Activated naive CD8-positive, alpha-beta T cell treated with anti-CD3 and anti-CD28 coated beads for 36 hours (primary cell): ENCODE results near the gene EGR4. TPM values are rescaled to one million over a fixed set of nuclear protein-coding genes. Genes with fewer than 3 reads are reported as not detected.

Experiments used
- DNase-seq: peaks from one replicate; pipeline ENCODE4 v3.0.0; 2021
- H3K27ac Mint-ChIP-seq: one replicate; pipeline ENCODE4 v1.8.0; 2022; ENCODE audit warnings: mild to moderate bottlenecking, moderate library complexity, mixed read lengths
- H3K27me3 Mint-ChIP-seq: one replicate; pipeline ENCODE4 v1.8.0; 2022; ENCODE audit warnings: mild to moderate bottlenecking, mixed read lengths
- H3K36me3 Mint-ChIP-seq: one replicate; pipeline ENCODE4 v1.8.0; 2021; ENCODE audit warnings: mild to moderate bottlenecking, mixed read lengths
- H3K4me1 Mint-ChIP-seq: one replicate; pipeline ENCODE4 v1.8.0; 2021; ENCODE audit warnings: mixed read lengths
- H3K4me3 Mint-ChIP-seq: one replicate; pipeline ENCODE4 v1.8.0; 2022; ENCODE audit warnings: mild to moderate bottlenecking, moderate library complexity, mixed read lengths
- H3K9me3 Mint-ChIP-seq: one replicate; pipeline ENCODE4 v1.8.0; 2022; ENCODE audit warnings: mixed read lengths
- total RNA-seq, 2 experiments: library from RNA; stranded (reverse); gene quantifications; one replicate each; pipeline ENCODE4 v1.2.3, GENCODE V29; 2021

EGR4 gene
- total RNA-seq, 2 experiments from 2014 or later, result 0.41 to 0.44 TPM

DNA sequence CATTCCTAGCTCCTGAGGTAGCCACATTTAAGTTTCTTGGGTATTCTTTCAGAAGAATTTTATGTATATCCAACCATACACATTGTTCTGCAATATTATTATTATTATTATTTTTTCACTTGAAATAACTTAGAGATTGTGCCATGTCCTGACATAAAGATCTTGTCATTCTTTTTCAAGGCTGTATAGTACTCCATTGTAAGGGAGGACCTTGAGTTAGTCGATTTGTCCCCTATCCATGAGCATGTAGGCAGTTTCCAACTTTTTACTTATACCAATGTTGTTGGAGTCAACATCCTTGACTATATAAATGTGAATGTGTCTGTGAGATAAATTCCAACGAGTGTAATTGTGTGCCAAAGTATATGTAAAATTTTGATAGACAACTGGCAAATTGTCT is 891 bp upstream of the EGR4 start:
- Mint-ChIP-seq H3K4me3 (no peak overlapping the region), H3K36me3 (no peaks in the 10 kb centered on the region), H3K27me3 (peaks cover 77% of the 10 kb centered on the region)

DNA sequence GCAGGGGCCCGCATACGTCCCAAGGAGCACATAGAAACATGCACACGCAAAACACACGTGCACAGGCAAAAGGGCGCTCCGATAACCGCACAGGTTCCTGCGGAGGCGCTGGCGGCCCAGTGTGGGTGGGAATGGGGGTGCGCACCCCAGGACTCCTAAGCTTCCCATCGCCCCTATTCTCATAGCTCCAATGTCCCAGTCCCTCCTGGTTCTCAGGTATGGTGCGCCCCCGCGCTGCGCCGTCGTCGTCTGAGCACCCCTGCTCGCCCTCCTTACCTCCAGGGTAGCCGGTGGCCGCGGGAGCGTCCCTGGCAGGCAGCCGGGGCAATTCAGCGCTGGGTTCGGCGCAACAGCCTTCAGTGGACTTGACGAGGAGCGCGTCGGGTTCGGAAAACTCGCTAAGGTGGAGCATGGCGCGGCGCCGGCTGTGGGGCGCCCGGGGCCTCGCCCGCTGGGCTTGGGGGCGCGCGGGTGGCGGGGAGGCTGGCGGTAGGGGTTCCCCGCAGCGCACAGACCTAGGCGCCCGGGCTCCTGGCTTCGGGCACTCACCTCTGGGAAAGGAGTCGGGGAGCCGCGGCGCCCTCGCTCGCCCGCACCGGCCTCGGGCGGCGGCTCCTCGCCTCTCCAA is 328 bp downstream of the EGR4 start:
- H3K9me3 Mint-ChIP-seq, result no peaks in the 10 kb centered on the region
- no peaks in the 10 kb centered on the region for H3K36me3 Mint-ChIP-seq
- H3K27ac Mint-ChIP-seq, result no peak overlapping the region
- H3K4me3 Mint-ChIP-seq, result peak overlapping the region; percentile 73
- DNase-seq, result no peak
- peaks cover 10% of the 10 kb centered on the region for H3K4me1 Mint-ChIP-seq
- H3K27me3 Mint-ChIP-seq, result peaks cover 83% of the 10 kb centered on the region

More for the DNA sequence above, 891 bp upstream of the EGR4 start:
- no peak for DNase-seq
- Mint-ChIP-seq H3K4me1 (peaks cover 10% of the 10 kb centered on the region), H3K27ac (no peak overlapping the region), H3K9me3 (no peaks in the 10 kb centered on the region)

DNA sequence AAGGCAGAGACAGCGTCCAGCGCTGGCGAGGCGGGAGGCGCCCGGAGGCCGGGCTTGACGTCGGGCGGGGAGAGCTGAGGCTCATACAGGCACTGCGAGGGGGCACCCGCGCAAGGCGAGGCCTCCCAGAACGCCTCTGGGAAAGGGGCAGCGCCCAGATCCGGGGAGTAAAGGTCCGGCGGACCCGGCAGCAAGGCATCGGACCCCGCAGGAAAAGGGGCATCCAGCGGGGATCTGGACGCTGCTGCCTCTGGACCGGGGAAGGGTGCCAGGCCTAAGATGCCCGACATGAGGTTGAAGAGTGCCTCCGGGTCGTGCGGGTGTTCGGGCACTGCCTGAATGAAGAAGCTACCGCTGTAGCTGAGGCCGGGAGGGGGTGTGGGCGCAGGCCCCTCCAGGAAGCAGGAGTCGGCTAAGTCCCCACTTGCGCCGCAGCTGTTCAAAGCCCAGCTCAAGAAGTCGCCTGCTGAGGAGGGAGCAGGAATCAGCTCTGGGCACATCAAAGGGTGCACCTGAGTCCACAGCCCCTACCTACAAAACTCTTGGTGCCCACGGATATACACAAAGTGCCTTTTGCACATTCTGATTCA is 937 bp downstream of the EGR4 start:
- H3K27ac Mint-ChIP-seq, result no peak overlapping the region

DNA sequence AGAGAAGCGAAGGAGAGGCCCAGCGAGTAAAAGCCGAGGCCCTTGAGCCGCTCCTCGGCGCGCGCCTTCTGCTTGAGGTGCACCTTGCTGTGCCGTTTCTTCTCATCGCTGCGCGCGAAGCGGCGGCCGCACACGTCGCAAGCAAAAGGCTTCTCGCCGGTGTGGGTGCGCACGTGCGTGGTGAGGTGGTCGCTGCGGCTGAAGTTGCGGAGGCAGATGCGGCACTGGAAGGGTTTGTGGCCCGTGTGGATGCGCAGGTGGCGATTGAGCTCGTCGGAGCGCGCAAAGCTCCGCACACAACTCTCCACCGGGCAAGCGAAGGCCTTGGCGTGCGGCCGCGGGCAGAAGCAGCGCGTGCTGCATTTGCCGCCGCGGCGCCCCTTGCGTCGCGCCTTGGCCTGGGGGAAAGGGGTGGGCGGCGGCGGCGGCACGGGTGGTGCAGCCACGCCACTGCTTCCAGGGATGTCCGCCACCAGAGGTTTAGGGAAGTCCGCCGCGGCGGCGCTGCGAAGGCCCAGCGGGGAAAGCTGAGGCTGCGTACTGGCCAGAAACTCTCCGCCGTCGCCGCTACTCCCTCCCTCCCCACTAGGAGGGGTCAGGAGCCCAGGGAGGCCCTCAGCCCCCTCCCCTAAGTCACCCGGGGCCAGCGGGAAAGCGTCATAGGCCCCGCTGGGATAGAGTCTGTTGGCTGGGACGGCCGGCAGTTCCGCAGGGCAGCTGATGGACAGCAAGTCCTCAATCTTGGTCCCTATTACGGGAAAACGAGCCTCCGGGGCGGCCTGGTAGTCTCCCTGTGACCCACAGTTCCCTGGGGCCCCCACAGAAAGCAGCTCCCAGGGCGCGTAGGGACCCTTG is 1.7 kb downstream of the EGR4 start:
- no peaks in the 10 kb centered on the region for H3K9me3 Mint-ChIP-seq
- peaks cover 72% of the 10 kb centered on the region for H3K27me3 Mint-ChIP-seq
- H3K27ac Mint-ChIP-seq, result no peak overlapping the region
- DNase-seq, result no peak
- H3K36me3 Mint-ChIP-seq, result no peaks in the 10 kb centered on the region
- H3K4me1 Mint-ChIP-seq, result peaks cover 10% of the 10 kb centered on the region
- peak overlapping the region; percentile 14 for H3K4me3 Mint-ChIP-seq

More for the DNA sequence above, 937 bp downstream of the EGR4 start:
- H3K27me3 Mint-ChIP-seq, result peaks cover 79% of the 10 kb centered on the region
- no peaks in the 10 kb centered on the region for H3K9me3 Mint-ChIP-seq
- peaks cover 10% of the 10 kb centered on the region for H3K4me1 Mint-ChIP-seq
- H3K4me3 Mint-ChIP-seq, result peak overlapping the region; percentile 65
- no peaks in the 10 kb centered on the region for H3K36me3 Mint-ChIP-seq
- peak; percentile 5 for DNase-seq

DNA sequence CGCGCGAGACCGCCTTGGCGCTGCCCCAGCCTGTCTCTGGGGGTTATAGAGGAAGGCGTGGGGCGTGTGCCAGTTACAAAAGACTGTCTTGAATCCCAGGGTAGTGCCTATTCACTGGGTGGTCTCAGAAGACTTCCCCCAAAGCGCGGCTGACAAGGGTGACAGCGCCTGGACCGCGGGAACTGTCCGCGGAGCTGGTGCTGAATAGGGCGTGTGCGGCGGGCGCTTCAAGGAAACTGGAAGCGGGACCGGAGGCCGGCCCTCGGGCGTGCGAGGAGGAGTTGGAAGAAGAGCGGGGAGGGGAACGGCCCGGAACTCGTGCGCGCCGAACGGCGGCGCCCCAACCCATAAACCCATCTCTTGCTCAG is 2.3 kb downstream of the EGR4 start:
- Mint-ChIP-seq H3K4me3 (peak overlapping the region; percentile 40), H3K27me3 (peaks cover 66% of the 10 kb centered on the region), H3K4me1 (peaks cover 10% of the 10 kb centered on the region), H3K27ac (no peak overlapping the region), H3K36me3 (no peaks in the 10 kb centered on the region), H3K9me3 (no peaks in the 10 kb centered on the region)
- DNase-seq, result peak; percentile 71

DNA sequence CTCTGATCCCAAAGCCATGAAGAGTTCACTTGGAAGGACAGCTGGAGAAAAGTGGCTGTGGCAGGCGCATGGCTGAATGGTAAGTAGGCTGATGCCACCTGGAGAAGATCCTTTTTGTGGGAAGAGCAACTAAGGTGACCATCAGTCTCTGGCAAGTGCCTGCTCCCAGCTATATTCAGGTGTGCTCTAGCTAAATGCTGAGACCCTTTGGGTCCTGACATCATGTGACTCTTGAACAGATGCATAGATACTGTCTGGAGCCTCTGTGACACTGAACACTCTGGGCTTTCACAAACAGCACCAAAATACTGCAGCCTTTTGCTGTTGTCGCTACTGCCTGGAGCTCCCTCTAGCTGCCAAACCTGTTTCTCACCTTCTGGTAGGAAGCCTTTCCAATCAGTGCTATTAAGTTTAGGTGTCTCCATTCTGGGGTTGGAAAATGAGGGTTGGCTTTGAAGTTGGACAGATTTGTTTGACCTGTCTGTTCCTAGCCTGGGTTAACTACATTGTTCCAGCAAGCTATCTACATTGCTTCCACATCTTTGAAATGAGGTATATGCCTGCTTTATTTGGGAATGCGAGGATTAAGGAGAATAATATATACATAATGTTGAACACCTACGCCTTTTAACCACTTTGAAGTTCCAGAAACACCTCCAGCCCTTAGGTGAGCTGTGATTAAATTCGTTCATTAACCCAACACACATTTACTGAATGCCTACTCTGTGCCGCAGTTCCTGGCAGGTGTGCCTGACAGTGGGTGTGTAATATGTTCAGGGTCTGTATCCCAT is 3.1 kb downstream of the EGR4 start:
- Mint-ChIP-seq H3K4me1 (peaks cover 16% of the 10 kb centered on the region), H3K9me3 (no peaks in the 10 kb centered on the region)
- DNase-seq, result peak; percentile 49

DNA sequence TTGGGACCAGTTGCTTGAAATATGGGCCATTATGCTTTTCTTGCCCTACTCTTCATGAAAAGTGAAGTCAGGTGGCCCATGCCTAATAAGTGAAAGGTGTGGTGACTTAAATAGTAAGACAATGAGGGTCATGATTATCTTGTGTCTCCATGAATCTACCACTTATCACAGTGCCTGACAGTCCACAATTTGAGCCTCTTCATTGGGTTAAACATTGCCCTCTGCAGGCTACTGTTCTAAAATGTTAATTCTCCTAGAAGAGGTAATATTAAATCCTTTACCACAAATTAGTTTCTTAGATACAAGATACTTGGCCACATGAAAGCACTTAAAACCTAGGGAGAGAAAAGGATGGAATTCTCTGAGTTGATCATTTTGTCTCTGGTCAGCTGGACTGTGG is 4.0 kb downstream of the EGR4 start:
- Mint-ChIP-seq H3K4me3 (no peak overlapping the region), H3K27ac (no peak overlapping the region), H3K27me3 (peaks cover 48% of the 10 kb centered on the region), H3K36me3 (no peaks in the 10 kb centered on the region), H3K9me3 (no peaks in the 10 kb centered on the region), H3K4me1 (peaks cover 18% of the 10 kb centered on the region)
- no peak for DNase-seq

More for the DNA sequence above, 3.1 kb downstream of the EGR4 start:
- no peak overlapping the region for H3K4me3 Mint-ChIP-seq
- peaks cover 57% of the 10 kb centered on the region for H3K27me3 Mint-ChIP-seq
- no peaks in the 10 kb centered on the region for H3K36me3 Mint-ChIP-seq
- no peak overlapping the region for H3K27ac Mint-ChIP-seq

DNA sequence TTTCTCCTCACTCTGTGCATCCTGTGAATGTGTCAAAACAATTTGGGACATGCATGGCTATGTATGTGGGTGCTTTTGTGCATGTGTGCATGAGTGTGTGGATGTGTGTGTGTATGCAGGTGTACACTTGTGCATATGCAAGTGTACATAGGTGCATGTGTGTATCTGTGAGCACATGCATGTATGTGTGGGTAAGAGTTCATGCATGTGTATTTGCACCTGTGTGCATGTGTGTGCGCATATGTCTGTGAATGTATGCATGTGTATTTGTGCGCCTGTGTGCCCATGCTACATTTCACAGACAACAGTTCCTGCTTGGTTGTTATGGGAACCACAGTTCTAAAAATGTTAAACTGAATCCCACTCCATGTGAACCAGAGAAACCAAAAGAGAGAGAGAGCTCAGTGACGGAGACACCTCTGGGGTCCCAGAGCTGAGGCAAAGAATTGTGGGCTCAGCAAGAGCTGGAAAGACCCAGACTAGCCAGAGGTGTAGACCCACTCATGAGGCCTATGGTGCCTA is 7.2 kb downstream of the EGR4 start:
- H3K4me3 Mint-ChIP-seq, result no peak overlapping the region

DNA sequence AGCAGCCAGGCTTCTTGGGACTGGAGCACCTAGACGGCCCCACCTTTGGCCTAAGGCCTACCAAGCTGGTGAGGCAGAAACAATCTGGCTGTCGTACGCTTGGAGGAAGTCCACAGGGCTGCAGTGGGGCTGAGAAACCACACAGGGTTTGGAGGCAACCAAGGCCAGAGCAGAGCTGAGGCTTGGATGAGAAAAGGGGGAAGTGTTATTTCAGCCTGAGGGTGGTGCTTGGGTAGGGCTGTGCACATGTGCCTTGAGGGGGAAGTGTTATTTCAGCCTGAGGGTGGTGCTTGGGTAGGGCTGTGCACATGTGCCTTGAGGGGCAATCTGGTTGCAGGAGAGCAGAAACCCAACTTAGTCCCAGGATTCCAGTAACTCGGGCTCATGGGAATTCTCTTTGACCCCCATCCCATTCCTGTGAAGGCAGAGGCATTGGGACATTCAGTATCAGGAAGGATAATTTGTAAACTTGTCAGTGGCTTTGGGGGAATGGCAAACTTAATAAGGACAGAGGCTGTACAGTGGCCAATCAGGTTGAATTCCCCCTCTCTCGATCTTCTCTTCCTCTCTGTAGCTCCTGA is 8.1 kb downstream of the EGR4 start:
- Mint-ChIP-seq H3K4me3 (peak overlapping the region; percentile 73), H3K9me3 (no peaks in the 10 kb centered on the region), H3K27me3 (peaks cover 18% of the 10 kb centered on the region), H3K36me3 (peaks cover 9% of the 10 kb centered on the region), H3K27ac (peak overlapping the region; percentile 86), H3K4me1 (peaks cover 23% of the 10 kb centered on the region)
- DNase-seq, result peak; percentile 46

More for the DNA sequence above, 7.2 kb downstream of the EGR4 start:
- Mint-ChIP-seq H3K27me3 (peaks cover 28% of the 10 kb centered on the region), H3K9me3 (no peaks in the 10 kb centered on the region), H3K36me3 (peaks cover 4% of the 10 kb centered on the region), H3K27ac (no peak overlapping the region), H3K4me1 (peaks cover 24% of the 10 kb centered on the region)
- DNase-seq, result no peak

DNA sequence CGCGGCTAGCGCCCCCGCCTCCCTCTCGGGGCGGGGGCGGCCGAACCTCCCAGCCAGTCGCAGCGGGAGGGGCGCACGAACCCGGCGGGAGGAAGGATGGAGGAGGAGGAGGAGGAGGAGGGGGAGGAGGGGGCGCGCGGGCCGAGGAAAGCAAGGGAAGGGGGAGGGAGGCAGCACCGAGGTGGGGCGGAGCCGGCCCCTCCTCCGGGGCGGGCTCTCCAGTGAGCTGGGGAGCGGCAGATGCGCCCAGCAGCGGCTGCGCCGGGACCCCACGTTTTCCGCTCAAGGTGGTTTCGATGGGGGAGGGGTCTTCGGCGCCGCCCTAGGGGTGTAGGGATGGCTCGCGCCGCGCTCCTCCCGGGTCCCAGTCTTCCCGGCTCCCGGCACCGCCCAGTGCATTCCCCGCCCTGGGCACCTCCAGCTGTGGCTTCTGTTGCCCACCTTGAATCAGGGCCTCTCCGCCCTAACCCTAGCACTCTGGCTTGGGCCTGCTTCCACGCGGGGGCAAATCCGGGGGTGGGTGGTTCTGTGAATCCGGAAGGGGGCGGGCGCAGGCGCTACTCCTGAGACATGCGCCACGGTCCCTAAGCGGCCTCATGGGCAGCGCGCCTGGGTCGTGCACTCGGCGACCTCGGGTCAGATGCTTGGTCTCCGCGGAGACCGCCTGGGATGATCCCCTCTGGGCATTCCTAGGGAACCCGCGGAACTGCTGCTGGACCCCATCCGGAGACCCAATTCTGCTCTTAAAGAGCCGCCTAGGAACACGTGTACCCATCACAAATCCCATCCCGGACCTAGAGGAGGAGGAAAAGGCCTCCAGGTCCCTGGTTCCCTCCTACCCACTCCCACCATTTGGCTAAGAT is 8.8 kb downstream of the EGR4 start, which contains the start of gene FBXO41:
Gene FBXO41 (minus strand): TSS at position 183 of the 863 bp plus-strand sequence. CDS start 14,848 bp downstream, outside the sequence.
- peaks cover 24% of the 10 kb centered on the region for H3K4me1 Mint-ChIP-seq

DNA sequence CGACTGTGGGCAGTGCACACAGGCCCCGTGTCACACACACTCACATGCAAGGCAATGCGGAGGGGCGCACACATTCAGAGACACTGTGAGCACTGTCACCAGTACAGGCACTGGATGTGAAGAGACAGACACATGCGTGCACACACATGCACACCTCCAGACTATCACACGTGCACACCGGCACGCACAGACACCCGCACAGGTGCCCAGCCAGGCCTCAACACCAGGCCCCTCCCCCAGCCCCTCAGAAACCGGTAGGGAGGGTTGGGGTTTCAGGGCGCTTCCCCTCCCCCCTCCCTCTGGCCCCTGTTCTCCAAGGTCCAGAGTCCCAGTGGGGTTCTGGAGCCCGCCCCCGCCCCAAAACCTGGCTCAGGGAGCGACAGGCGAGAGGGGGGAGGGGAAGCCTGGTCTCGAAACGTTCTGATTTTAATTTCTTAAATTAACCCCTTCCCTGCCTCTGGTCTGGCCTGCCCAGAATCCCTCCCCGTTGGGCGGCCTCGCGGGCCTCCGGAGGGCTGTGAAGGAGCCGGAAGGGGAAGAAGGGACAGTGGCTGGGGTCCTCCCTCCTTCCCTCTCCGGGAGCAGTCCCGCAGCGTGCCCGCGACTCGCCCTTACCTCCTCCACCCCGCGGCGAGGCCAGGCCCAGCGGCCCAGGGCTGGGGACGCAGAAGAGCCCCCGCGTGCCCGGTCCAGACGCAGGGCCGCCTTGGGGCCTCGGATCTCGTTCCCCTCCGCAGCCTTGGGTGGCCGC is 9.6 kb downstream of the EGR4 start:
- Mint-ChIP-seq H3K27me3 (peaks cover 9% of the 10 kb centered on the region), H3K27ac (peak overlapping the region; percentile 83)

More for the DNA sequence above, 8.8 kb downstream of the EGR4 start, which contains the start of gene FBXO41:
- Mint-ChIP-seq H3K27me3 (peaks cover 15% of the 10 kb centered on the region), H3K36me3 (peaks cover 15% of the 10 kb centered on the region), H3K27ac (peak within 1 kb of the TSS; percentile 86), H3K9me3 (no peaks in the 10 kb centered on the region), H3K4me3 (peak within 1 kb of the TSS; percentile 86)
- peak; percentile 87 for DNase-seq

DNA sequence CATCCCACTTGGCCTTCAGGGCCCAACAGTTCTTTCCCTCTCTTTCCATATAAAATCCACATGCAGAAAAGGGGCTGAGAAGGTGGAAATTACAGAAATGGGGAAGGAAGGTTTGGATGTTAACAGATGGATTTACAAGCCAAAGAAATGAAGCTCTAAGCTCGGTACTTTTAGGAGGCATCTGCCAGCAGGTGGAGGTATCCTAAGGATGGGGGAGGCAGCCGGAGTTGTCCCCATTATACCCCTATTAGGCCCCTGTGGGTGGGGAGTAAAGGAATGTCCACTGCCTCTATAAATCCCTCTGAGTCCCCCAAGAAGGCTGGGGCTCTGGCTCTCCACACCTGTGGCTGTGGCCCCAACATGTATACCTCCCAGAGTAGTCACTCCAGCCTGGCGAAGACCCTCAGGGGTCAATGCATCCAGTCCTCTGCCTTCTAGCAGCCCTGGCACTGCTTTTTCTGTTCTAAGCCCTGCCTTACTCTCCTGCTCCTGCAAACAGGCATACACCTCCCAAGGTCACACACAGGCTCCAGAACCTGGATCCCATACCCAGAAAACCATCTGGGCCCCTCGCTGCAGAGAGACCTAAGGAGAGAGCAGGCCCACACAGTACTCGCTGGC is 10.3 kb downstream of the EGR4 start:
- no peaks in the 10 kb centered on the region for H3K9me3 Mint-ChIP-seq
- peaks cover 25% of the 10 kb centered on the region for H3K4me1 Mint-ChIP-seq
- no peak for DNase-seq
- H3K27ac Mint-ChIP-seq, result peak overlapping the region; percentile 83
- peak overlapping the region; percentile 86 for H3K4me3 Mint-ChIP-seq
- peaks cover 28% of the 10 kb centered on the region for H3K36me3 Mint-ChIP-seq
- H3K27me3 Mint-ChIP-seq, result peaks cover 2% of the 10 kb centered on the region

More for the DNA sequence above, 9.6 kb downstream of the EGR4 start:
- Mint-ChIP-seq H3K36me3 (peaks cover 22% of the 10 kb centered on the region), H3K9me3 (no peaks in the 10 kb centered on the region), H3K4me1 (peaks cover 25% of the 10 kb centered on the region), H3K4me3 (peak overlapping the region; percentile 86)
- DNase-seq, result peak; percentile 44
